Breast epithelium (tissue), 3 donors: Measurements from ENCODE around the gene TMED6.

Experiments
- POLR2A ChIP-seq: fragments of 450-650 bp; IDR thresholded peaks from one replicate; pipeline ENCODE4 v1.6.1; 2016; ENCODE audit warnings: antibody characterized with exemption, mild to moderate bottlenecking, moderate library complexity
- POLR2AphosphoS5 ChIP-seq, 3 donors: sonication (generic); formaldehyde crosslinking; IDR thresholded peaks; one replicate each; pipeline ENCODE4 v1.6.1; 2017; ENCODE audit warnings: antibody characterized with exemption in 3 of 3
- TF ChIP-seq, protein P1 (sequence below), 3 donors: fragments of 450-650 bp; IDR thresholded peaks; one replicate each; pipeline ENCODE4 v1.5.1; 2016 to 2017; ENCODE audit warnings: antibody characterized with exemption in 3 of 3, mild to moderate bottlenecking in 3 of 3, moderate library complexity in 3 of 3

- TF ChIP-seq, protein P1, sequence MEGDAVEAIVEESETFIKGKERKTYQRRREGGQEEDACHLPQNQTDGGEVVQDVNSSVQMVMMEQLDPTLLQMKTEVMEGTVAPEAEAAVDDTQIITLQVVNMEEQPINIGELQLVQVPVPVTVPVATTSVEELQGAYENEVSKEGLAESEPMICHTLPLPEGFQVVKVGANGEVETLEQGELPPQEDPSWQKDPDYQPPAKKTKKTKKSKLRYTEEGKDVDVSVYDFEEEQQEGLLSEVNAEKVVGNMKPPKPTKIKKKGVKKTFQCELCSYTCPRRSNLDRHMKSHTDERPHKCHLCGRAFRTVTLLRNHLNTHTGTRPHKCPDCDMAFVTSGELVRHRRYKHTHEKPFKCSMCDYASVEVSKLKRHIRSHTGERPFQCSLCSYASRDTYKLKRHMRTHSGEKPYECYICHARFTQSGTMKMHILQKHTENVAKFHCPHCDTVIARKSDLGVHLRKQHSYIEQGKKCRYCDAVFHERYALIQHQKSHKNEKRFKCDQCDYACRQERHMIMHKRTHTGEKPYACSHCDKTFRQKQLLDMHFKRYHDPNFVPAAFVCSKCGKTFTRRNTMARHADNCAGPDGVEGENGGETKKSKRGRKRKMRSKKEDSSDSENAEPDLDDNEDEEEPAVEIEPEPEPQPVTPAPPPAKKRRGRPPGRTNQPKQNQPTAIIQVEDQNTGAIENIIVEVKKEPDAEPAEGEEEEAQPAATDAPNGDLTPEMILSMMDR (IDR thresholded peaks at IDR 0.05): no peak
- TF ChIP-seq POLR2AphosphoS5 (IDR thresholded peaks at IDR 0.05): no peak
- no peak for TF ChIP-seq POLR2A
These were observed 28.2 kb downstream of the TMED6 start for GRCh38 chr16:69323415-69323814.
